Uterus (tissue), 2 donors: Measurements from ENCODE around the gene UBASH3A.

Experiments
- CTCF ChIP-seq, 4 experiments: fragments of 200-600 bp in 2 of 4; fragments of 450-650 bp in 2 of 4; sonication (generic) in 2 of 4; IDR thresholded peaks; one replicate each; pipeline ENCODE4 v1.5.1; 2016 to 2019; ENCODE audit warnings: antibody characterized with exemption in 4 of 4, mild to moderate bottlenecking in 2 of 4, moderate library complexity in 1 of 4
- POLR2A ChIP-seq, 2 donors: fragments of 450-650 bp; IDR thresholded peaks; one replicate each; pipeline ENCODE4 v1.6.1; 2016; ENCODE audit warnings: antibody characterized with exemption in 2 of 2, mild to moderate bottlenecking in 1 of 2, moderate library complexity in 1 of 2

- TF ChIP-seq CTCF (IDR thresholded peaks at IDR 0.05) (no peak), POLR2A (IDR thresholded peaks at IDR 0.05) (no peak)
Observed at GRCh38 chr21:42423197-42423675, 19.5 kb downstream of the UBASH3A start.
